ENCODE results near the gene CYP8B1.

Gene CYP8B1

GRCh38 chr3:42822828-42823227 lies 52.9 kb downstream of the CYP8B1 start:
- no peak for DNase-seq

Measured in suppressor macrophage (primary cell).